ENCODE results near the gene DENND4C.
"Not testable (repeated sequence)": the region's sequence is repeated elsewhere in the genome, so short reads cannot be mapped to it uniquely, and the experiment has no call there.

- TF ChIP-seq, protein P1, sequence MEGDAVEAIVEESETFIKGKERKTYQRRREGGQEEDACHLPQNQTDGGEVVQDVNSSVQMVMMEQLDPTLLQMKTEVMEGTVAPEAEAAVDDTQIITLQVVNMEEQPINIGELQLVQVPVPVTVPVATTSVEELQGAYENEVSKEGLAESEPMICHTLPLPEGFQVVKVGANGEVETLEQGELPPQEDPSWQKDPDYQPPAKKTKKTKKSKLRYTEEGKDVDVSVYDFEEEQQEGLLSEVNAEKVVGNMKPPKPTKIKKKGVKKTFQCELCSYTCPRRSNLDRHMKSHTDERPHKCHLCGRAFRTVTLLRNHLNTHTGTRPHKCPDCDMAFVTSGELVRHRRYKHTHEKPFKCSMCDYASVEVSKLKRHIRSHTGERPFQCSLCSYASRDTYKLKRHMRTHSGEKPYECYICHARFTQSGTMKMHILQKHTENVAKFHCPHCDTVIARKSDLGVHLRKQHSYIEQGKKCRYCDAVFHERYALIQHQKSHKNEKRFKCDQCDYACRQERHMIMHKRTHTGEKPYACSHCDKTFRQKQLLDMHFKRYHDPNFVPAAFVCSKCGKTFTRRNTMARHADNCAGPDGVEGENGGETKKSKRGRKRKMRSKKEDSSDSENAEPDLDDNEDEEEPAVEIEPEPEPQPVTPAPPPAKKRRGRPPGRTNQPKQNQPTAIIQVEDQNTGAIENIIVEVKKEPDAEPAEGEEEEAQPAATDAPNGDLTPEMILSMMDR (IDR thresholded peaks at IDR 0.05): not testable (repeated sequence)
- not testable (repeated sequence) for TF ChIP-seq EP300 (IDR thresholded peaks at IDR 0.05; ENCODE audit: borderline replicate concordance in 1 of 2, low read depth in 1 of 2, low read length in 1 of 2)
Measured at GRCh38 chr9:19251622-19252021, 21.1 kb downstream of the DENND4C start.

Measured in SK-N-SH (cell line).